DOHH2 (cell line): ENCODE results near the gene MAP1LC3C.

ENCODE experiments used
- H3F3A ChIP-seq: fragments of 200-600 bp; sonication (generic), shearing (Covaris generic); 2 replicates; pipeline ENCODE4 v1.6.0; 2016; ENCODE audit warnings: antibody characterized with exemption, mild to moderate bottlenecking; ENCODE audit not compliant: control insufficient read depth, insufficient read depth
- H3K27ac ChIP-seq: fragments of 200-600 bp; sonication (generic); 2 replicates; pipeline ENCODE4 v1.5.1; 2014; ENCODE audit warnings: low read depth, mild to moderate bottlenecking, low read length, moderate library complexity
- H3K27me3 ChIP-seq: fragments of 200-600 bp; sonication (generic); 2 replicates; pipeline ENCODE4 v1.6.1; 2014; ENCODE audit warnings: mild to moderate bottlenecking, low read length, mixed read lengths; ENCODE audit not compliant: control insufficient read depth
- H3K36me3 ChIP-seq: fragments of 200-600 bp; sonication (generic); 2 replicates; pipeline ENCODE4 v1.6.1; 2014; ENCODE audit warnings: mild to moderate bottlenecking, low read length, moderate library complexity, mixed read lengths; ENCODE audit not compliant: control insufficient read depth
- H3K4me1 ChIP-seq: fragments of 200-600 bp; sonication (generic); 2 replicates; pipeline ENCODE4 v1.6.1; 2014; ENCODE audit warnings: mild to moderate bottlenecking, low read length, mixed read lengths; ENCODE audit not compliant: control insufficient read depth
- H3K4me2 ChIP-seq: fragments of 200-600 bp; sonication (generic); 2 replicates; pipeline ENCODE4 v1.6.0; 2014; ENCODE audit warnings: mild to moderate bottlenecking, low read length, moderate library complexity
- H3K4me3 ChIP-seq: fragments of 200-600 bp; sonication (generic); 2 replicates; pipeline ENCODE4 v1.5.1; 2014; ENCODE audit warnings: mild to moderate bottlenecking, low read length, mixed read lengths
- H3K79me2 ChIP-seq: fragments of 200-600 bp; sonication (generic); 2 replicates; pipeline ENCODE4 v1.6.1; 2014; ENCODE audit warnings: mild to moderate bottlenecking, low read length, mixed read lengths; ENCODE audit not compliant: control insufficient read depth
- H3K9me2 ChIP-seq: fragments of 200-600 bp; sonication (generic); replicated peaks from 2 replicates; pipeline ENCODE4 v1.6.1; 2014; ENCODE audit warnings: mild to moderate bottlenecking, low read length, mixed read lengths; ENCODE audit not compliant: control insufficient read depth
- H3K9me3 ChIP-seq: fragments of 200-600 bp; sonication (generic); 2 replicates; pipeline ENCODE4 v1.6.1; 2014; ENCODE audit warnings: antibody characterized with exemption, low read length, mixed read lengths; ENCODE audit not compliant: control insufficient read depth, insufficient read depth
- H4K20me1 ChIP-seq: fragments of 200-600 bp; sonication (generic); 2 replicates; pipeline ENCODE4 v1.6.0; 2014; ENCODE audit warnings: low read depth, mild to moderate bottlenecking, antibody characterized with exemption, low read length, moderate library complexity; ENCODE audit not compliant: control insufficient read depth, insufficient read depth
- EZH2phosphoT487 ChIP-seq: fragments of 200-600 bp; sonication (generic); IDR thresholded peaks from 2 replicates; pipeline ENCODE4 v1.6.1; 2017; ENCODE audit warnings: borderline replicate concordance, mild to moderate bottlenecking, antibody characterized with exemption, low read length, moderate library complexity, mixed read lengths
- TF ChIP-seq, protein P1 (sequence below): fragments of 200-600 bp; sonication (generic); IDR thresholded peaks from one replicate; pipeline ENCODE4 v1.5.1; 2014; ENCODE audit warnings: antibody characterized with exemption, mild to moderate bottlenecking, low read depth, low read length; ENCODE audit not compliant: poor library complexity, severe bottlenecking

Gene MAP1LC3C

DNA sequence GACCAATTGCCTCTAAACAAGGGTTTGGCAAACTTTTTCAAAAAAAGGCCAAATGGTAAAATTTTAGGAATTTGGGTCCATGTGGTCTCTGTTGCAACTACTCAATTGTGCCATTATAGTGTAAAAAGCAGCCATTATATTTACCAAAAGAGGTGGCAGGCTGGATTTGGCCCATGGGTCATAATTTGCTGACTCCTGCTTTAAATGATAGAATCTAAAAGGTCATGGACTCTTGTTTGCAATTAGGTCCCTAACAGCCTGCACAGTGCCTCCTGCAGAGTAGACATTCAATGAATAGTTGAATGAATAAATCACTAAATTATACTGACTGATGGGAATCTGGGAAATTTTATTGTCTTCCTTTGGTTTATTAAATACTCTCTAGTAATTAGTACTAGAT lies 35.2 kb downstream of the MAP1LC3C start:
- Histone ChIP-seq H3F3A (no peaks in the 10 kb centered on the region), H3K36me3 (no peaks in the 10 kb centered on the region), H4K20me1 (no peaks in the 10 kb centered on the region), H3K9me2 (no peaks in the 10 kb centered on the region), H3K4me1 (no peaks in the 10 kb centered on the region), H3K27me3 (no peaks in the 10 kb centered on the region), H3K79me2 (no peaks in the 10 kb centered on the region), H3K27ac (no peak overlapping the region), H3K4me3 (no peak overlapping the region), H3K4me2 (no peak overlapping the region), H3K9me3 (no peaks in the 10 kb centered on the region)
- TF ChIP-seq, protein P1, sequence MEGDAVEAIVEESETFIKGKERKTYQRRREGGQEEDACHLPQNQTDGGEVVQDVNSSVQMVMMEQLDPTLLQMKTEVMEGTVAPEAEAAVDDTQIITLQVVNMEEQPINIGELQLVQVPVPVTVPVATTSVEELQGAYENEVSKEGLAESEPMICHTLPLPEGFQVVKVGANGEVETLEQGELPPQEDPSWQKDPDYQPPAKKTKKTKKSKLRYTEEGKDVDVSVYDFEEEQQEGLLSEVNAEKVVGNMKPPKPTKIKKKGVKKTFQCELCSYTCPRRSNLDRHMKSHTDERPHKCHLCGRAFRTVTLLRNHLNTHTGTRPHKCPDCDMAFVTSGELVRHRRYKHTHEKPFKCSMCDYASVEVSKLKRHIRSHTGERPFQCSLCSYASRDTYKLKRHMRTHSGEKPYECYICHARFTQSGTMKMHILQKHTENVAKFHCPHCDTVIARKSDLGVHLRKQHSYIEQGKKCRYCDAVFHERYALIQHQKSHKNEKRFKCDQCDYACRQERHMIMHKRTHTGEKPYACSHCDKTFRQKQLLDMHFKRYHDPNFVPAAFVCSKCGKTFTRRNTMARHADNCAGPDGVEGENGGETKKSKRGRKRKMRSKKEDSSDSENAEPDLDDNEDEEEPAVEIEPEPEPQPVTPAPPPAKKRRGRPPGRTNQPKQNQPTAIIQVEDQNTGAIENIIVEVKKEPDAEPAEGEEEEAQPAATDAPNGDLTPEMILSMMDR, result no peak
- no peak for TF ChIP-seq EZH2phosphoT487

DNA sequence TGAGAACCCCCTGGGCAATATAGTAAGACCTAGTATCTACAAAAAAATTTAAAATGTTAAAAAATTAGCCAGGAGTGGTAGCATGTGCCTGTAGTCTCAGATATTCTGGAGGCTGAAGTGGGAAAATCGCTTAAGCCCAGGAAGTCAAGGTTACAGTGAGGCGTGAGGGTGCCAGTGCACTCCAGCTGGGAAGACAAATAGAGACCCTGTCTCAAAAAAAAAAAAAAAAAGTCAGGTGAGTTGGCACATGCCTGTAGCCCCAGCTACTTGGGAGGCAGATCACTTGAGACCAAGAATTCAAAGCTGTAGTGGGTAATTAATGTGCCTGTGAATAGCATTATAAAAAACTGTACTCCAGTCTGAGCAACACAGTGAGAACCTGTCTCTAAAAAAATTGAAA lies 36.7 kb downstream of the MAP1LC3C start:
- H3K4me2 ChIP-seq, result no peak overlapping the region
- H3K9me3 ChIP-seq, result no peaks in the 10 kb centered on the region
- H3K4me3 ChIP-seq, result no peak overlapping the region
- no peak overlapping the region for H3K27ac ChIP-seq
- no peak for TF ChIP-seq EZH2phosphoT487
- TF ChIP-seq, protein P1, result no peak
- H3K79me2 ChIP-seq, result no peaks in the 10 kb centered on the region
- no peaks in the 10 kb centered on the region for H3K36me3 ChIP-seq
- H3K4me1 ChIP-seq, result no peaks in the 10 kb centered on the region
- H4K20me1 ChIP-seq, result no peaks in the 10 kb centered on the region
- H3K9me2 ChIP-seq, result no peaks in the 10 kb centered on the region
- H3K27me3 ChIP-seq, result no peaks in the 10 kb centered on the region
- no peaks in the 10 kb centered on the region for H3F3A ChIP-seq

DNA sequence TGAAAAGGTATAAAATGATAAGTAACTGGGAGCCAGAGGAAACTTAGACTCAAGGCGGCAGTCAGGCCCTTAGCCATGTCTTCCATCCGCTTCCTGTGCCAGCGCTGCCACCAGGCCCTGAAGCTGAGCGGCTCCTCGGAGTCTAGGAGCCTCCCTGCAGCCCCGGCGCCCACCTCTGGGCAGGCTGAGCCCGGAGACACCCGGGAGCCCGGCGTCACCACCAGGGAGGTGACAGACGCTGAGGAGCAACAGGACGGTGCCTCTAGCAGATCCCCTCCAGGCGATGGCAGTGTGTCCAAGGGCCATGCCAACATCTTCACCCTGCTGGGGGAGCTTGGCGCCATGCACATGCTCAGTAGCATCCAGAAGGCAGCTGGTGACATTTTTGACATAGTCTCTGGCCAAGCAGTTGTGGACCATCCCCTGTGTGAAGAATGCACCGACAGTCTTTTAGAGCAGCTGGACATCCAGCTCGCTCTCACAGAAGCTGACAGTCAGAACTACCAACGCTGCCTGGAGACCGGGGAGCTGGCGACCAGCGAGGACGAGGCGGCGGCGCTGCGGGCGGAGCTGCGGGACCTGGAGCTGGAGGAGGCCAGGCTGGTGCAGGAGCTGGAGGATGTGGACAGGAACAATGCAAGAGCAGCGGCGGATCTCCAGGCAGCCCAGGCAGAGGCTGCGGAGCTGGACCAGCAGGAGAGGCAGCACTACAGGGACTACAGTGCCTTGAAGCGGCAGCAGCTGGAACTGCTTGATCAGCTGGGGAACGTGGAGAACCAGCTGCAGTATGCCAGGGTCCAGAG lies 41.0 kb downstream of the MAP1LC3C start, which contains the start of gene BECN2:
BECN2 (plus strand) TSS at position 76 of the 803 bp plus-strand sequence; CDS start at position 76, 0 bp downstream.
- Histone ChIP-seq H3K36me3 (no peaks in the 10 kb centered on the region), H3F3A (no peaks in the 10 kb centered on the region), H3K79me2 (no peaks in the 10 kb centered on the region), H3K4me3 (no peak within 1 kb of the TSS), H3K4me1 (no peaks in the 10 kb centered on the region), H3K4me2 (no peak within 1 kb of the TSS), H4K20me1 (no peaks in the 10 kb centered on the region), H3K27me3 (no peaks in the 10 kb centered on the region), H3K9me2 (no peaks in the 10 kb centered on the region), H3K9me3 (no peaks in the 10 kb centered on the region), H3K27ac (no peak within 1 kb of the TSS)
- TF ChIP-seq EZH2phosphoT487, result no peak
- TF ChIP-seq, protein P1, result no peak
